ENCODE data around the gene SH3BGRL2.
"Not testable (repeated sequence)": the region's sequence is repeated elsewhere in the genome, so short reads cannot be mapped to it uniquely, and the experiment has no call there.

SH3BGRL2 gene

DNA sequence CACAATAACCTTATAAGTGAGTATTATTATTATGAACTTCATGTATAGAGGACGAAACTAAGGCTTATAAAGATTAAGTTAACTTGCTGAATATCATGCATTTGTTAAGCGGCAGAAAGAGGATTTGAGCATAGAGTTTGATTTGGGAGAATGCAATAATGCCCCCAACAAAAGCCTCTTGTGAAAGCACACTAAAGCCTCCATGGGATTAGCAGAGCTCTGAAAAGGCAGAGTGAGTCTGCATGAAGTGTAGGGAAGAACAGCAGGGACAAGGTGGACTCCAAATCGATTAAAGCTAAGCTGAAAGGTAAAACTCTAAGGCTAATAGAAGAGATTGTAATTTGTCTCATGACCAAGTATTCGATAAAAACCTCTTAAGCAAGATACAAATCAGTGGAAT lies 100.3 kb downstream of the SH3BGRL2 start:
- H3K4me3 ChIP-seq (replicated peaks; ENCODE audit: low read depth, low read length) = no peak overlapping the region
- TF ChIP-seq, protein P1, sequence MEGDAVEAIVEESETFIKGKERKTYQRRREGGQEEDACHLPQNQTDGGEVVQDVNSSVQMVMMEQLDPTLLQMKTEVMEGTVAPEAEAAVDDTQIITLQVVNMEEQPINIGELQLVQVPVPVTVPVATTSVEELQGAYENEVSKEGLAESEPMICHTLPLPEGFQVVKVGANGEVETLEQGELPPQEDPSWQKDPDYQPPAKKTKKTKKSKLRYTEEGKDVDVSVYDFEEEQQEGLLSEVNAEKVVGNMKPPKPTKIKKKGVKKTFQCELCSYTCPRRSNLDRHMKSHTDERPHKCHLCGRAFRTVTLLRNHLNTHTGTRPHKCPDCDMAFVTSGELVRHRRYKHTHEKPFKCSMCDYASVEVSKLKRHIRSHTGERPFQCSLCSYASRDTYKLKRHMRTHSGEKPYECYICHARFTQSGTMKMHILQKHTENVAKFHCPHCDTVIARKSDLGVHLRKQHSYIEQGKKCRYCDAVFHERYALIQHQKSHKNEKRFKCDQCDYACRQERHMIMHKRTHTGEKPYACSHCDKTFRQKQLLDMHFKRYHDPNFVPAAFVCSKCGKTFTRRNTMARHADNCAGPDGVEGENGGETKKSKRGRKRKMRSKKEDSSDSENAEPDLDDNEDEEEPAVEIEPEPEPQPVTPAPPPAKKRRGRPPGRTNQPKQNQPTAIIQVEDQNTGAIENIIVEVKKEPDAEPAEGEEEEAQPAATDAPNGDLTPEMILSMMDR (IDR thresholded peaks at IDR 0.05; ENCODE audit: low read length, missing control alignments) = no peak
- no peak for DNase-seq (ENCODE audit: low read depth)

DNA sequence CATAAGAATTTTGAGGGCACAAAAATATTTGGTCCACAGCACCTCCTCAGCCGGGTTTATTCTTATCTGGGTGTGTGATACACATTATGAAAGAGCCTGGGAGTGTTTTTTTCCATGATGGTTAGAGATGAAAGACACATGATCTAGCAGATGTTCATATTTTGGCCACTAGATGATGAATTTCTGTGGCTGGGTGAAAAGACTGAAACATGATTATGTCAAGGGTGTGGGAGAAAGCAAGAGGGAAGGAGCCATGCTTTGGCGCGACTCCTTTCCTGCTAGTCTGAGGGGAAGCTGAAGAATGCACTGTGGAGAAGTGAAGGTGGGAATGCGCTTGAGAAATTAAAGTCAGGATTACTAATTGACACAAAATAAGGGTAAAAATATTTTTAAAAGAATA lies 102.3 kb downstream of the SH3BGRL2 start:
- no peak for DNase-seq (ENCODE audit: low read depth)
- H3K4me3 ChIP-seq (replicated peaks; ENCODE audit: low read depth, low read length) = no peak overlapping the region
- TF ChIP-seq, protein P1 (IDR thresholded peaks at IDR 0.05; ENCODE audit: low read length, missing control alignments) = no peak

DNA sequence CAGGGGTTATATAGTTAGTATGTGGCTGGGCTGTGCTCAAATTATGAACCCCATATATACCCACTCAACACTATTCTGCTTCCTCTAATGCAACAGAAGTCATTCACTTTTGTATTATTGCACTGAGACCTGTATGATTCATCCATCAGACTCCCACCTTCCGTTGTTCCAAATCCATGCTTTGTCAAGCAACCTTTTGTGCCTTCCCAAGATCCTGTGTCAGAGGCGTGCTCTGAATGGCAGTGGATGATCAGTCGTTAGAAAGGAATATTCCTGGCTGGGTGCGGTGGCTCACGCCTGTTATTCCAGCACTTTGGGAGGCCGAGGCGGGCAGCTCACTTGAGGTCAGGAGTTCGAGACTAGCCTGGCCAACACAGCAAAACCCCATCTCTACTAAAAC lies 103.2 kb downstream of the SH3BGRL2 start:
- no peak overlapping the region for H3K4me3 ChIP-seq (replicated peaks; ENCODE audit: low read depth, low read length)
- TF ChIP-seq, protein P1 (IDR thresholded peaks at IDR 0.05; ENCODE audit: low read length, missing control alignments) = no peak
- DNase-seq (ENCODE audit: low read depth) = no peak

DNA sequence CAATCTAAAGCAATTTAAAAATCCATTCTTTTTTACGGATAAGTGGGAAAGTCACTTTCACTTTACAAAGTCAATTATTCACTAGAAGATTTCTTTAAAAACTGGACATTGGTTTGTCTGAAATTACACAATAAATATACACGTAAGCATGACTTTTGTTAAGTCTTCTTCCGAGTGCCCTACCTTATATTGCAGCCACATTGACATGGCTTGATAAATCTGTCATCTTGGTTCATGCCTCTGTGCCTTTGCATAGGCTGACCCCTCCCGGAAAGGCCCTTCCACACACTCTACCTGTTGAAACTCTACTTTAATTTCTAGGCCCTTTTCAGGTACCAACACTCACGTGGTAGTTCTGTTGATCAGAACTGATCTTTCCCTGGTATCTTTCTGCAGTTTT lies 104.1 kb downstream of the SH3BGRL2 start:
- no peak for DNase-seq (ENCODE audit: low read depth)
- H3K4me3 ChIP-seq (replicated peaks; ENCODE audit: low read depth, low read length) = no peak overlapping the region
- TF ChIP-seq, protein P1 (IDR thresholded peaks at IDR 0.05; ENCODE audit: low read length, missing control alignments) = no peak

DNA sequence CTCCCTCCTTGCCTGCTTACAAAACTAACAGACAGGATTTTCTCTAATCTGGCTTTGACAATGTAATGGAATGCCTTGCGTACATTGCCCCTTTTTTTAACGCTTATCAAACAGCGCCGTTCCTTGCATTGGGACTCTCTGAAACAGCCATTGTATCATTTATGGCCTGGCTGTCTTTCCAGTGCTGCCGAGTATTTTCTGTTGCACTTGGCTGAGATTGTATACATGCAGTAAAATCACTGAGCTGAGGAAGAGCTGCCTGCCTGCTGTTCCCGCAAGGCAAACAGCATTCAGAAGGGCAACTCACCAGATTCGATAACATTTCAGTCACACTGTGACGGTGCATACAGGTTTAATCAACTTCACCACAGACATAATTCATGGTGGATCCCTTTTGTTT lies 106.0 kb downstream of the SH3BGRL2 start:
- TF ChIP-seq, protein P1 (IDR thresholded peaks at IDR 0.05; ENCODE audit: low read length, missing control alignments) = no peak
- peak overlapping the region; percentile 7 for H3K4me3 ChIP-seq (replicated peaks; ENCODE audit: low read depth, low read length)
- DNase-seq (ENCODE audit: low read depth) = peak; percentile 33

DNA sequence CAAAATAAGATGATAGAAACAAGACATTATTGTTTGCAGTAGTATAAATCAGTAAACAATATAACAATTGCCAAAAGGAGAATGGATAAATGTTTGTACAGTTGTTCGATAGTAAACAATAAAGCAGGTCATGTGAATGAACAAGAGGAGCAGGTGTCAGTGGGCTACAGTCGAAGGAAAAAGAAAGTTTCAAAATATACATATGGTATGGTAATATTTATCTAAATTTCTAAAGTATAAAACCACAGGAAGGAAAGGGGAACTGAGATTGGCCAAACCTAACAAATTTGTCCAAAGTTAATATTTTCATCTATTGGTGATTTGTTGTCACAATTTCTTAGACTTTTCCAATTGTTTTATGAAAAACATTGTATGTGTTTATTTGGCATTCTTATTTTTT lies 110.9 kb downstream of the SH3BGRL2 start:
- TF ChIP-seq, protein P1 (IDR thresholded peaks at IDR 0.05; ENCODE audit: low read length, missing control alignments) = no peak
- H3K4me3 ChIP-seq (replicated peaks; ENCODE audit: low read depth, low read length) = no peak overlapping the region
- no peak for DNase-seq (ENCODE audit: low read depth)

DNA sequence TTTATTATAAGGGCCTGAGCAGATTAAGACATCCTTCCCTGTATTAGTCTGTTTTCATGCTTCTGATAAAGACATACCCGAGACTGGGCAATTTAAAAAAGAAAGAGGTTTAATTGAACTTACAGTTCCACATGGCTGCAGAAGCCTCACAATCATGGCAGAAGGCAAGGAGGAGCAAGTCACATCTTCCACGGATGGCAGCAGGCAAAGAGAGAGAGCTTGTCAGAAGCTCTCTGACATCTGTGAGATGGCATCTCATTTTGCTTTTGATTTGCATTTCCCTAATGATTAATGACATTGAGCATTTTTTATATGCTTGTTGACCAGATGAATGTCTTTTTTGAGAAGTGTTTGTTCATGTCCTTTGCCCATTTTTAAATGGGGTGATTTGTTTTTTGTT lies 114.2 kb downstream of the SH3BGRL2 start:
- H3K4me3 ChIP-seq (replicated peaks; ENCODE audit: low read depth, low read length); DNase-seq (ENCODE audit: low read depth): not testable (repeated sequence)

DNA sequence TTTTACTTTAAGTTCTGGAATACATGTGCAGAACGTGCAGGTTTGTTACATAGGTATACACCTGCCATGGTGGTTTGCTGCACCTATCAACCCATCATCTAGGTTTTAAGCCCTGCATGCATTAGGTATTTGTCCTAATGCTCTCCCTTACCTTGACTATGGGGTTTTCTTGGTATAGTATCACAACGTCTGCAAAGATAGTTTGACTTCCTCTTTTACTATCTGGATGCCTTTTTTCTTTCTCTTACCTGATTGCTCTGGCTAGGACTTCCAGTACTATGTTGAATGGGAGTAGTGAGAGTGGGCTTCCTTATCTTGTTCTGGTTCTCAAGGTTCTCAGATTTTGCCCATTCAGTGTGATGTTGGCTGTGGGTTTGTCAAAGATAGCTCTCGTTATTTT lies 115.2 kb downstream of the SH3BGRL2 start:
- DNase-seq (ENCODE audit: low read depth); H3K4me3 ChIP-seq (replicated peaks; ENCODE audit: low read depth, low read length): not testable (repeated sequence)
